HG03521 (cell line): Measurements from ENCODE around the gene NAB1.

Experiments used
- ATAC-seq: cut with Tn5 transposase; IDR thresholded peaks from one replicate; pipeline ENCODE4 v1.9.1; 2021; ENCODE audit warnings: mild to moderate bottlenecking, moderate library complexity; ENCODE audit not compliant: unreplicated experiment

Gene NAB1

DNA sequence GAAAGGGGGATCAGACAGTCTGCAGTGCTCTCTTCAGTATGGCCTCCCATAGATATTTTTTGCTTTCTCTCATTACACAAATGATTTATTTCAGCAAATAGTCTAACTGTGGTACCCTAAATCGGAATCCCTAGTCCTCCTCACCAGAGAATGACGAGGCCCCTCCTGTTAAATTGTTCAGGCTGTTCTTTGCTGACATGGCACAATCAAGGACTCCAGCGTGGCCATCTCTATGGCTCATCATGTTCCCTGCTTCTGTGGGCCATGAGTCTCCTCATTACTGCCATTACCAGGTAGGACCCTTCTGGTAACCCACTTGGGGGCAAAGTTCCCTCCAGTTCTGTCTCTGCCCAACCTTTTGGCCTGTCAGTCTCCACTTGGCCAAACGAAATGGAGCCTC, 62.2 kb downstream of the NAB1 start:
- ATAC-seq = no peak

DNA sequence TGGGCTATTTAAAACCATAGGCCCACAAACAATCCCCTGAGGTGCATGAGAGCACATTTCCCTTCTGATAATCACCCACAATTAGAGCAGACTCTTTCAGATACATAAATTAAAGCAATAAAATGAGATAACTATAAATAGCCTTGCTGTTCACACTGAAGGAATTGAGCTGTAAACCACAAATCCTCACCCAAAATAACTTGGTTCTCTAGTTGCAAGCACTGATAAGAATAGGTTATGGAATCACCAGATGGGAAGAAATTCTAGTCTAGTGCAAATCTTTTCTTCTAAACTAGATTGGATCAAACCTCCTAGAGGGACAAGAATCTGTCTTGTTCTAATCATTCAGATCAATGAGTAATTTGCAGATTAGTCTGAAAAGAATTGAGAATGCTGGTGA, 64.6 kb downstream of the NAB1 start:
- no peak for ATAC-seq

DNA sequence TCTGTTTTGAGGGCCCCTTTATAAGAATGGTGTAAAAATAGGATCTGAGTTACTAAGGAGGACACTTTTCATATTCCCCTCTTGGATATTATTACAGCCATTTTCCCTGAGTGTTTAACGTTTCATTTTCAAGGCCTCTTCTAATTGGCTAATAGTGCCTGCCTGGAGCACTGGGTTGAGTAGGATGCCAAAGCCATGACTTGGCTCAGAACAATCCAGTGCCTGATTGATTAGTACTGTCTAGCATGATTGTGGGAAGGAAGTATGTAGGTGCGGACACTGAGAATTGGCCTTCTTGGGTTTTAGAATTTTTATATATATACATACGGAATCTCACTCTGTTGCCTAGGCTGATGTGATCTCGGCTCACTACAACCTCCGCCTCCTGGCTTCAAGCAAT, 66.1 kb downstream of the NAB1 start:
- ATAC-seq = no peak

DNA sequence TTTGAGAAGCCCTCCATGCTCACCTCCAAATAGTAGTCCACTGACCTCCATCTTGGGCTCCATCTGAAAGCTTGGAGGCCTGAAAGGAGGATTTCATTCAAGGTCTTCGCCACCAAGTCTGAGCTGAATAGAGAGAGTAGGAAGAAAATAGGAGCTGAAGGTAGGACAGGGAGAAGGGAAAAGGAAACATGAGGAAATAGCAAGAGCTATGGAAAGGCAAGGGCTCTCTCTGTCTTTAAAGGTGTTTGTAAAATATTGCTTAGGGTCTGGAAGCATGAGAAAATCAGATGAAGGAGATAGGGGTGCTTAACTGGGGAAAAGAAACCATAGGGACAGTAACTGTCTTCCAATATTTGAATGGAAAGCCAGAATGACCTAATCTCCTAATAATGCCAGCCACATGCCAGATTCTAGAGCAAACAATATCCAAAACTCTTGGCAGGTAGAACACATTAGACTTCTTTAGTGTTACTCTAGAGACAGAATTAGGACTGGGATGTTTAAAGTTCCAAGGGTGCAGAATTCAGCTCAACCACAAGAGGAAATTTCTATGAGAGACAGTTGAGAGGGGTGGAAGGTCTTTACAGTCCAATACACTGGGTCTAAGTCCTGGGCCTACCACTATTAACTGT, 67.4 kb downstream of the NAB1 start:
- no peak for ATAC-seq

DNA sequence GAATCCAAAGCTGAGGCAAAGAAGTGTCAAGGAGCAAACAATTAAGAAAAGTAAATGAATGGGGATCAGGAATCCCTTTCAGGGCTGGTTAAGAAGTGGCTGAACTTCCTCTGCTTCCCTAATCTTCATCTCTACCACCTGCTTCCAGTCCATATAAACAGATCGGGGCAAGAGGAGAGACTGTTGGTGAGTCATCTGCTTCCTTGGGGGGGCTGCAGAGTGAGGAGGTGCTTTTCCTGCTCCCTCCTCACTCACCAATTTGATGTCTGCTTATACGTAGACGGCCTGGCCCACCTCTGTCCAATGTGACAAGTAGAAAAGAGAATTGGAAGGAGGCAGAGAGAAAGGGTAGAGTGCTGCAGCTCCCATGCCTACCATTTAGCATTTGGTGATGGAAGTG, 68.4 kb downstream of the NAB1 start:
- no peak for ATAC-seq

DNA sequence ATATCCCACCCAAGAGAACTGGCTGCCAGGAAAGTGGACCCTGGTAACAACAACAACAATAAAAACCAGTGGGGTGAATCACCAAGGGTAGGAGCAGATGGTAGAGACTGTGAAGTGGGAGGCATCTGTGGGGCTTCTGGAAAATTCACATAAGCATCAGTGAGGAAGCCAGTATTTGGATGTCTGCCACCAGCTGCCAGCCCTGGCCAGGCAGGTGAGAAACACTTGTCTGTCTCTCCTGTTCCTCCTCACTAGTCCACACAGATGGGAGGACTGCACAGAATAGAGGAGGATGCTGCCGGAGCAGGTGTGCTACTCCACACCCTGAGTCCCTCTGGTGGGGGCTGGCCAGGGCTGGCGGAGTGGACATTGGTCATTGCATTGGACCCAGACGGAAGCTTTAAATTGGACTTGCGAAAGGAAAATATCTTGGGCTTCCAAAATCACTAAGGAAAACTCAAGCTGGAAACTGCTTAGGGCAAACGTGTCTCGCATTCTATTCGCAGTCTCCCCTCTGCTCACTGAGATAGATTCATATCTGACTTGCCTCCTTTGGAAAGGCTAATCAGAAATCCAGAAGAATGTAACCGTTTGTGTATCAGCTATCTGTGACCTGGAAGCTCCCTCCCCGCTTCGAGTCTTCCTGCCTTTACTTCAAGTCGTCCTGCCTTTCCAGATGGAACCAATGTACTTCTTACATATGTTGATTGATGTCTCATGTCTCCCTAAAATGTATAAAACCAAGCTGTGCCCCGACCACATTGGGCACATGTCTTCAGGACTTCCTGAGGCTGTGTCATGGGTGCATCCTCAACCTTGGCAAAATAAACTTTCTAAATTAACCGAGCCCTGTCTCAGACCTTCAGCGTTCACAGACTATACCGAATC, 69.1 kb downstream of the NAB1 start:
- ATAC-seq = no peak

DNA sequence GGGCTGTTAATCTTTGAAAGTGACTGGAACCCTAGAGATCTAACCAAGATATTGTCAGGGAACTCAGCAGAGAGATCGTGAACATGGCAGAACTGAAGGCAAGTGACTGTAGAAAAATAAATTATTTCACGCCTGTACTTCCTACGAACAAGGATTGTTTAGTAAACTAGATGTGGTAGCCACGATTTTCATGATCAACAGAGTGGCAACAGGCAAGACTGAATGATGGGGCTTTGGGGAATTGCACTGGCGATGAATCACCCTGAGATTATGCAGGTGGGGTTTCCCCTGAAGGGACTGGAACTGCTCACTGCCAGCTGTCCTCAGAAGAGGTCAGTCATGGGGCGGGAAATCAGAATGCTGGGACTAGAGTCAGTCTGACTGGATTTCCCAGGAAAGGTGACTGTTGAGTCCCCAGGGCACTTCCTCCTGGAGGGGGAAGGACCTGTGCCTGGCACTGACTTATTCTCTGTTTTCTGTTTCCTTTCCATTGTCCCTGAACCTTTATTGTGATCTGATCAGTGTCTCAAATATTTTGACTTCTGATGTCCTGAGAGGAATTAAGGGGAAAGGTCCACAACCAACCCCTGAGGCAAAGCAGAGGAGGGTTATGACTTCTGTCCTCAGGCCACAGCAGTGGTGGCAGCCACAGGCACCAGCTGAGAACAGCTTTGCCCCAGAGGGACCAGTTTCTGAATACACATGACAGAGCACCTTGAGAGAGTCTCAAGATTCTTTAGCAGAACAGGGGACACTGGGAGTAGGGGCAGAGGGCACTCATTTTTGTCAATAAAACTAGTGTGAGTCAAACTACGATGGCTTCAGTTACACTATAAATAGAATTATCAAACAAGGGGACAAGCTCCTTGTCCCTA, 70.0 kb downstream of the NAB1 start:
- ATAC-seq = peak; percentile 61

DNA sequence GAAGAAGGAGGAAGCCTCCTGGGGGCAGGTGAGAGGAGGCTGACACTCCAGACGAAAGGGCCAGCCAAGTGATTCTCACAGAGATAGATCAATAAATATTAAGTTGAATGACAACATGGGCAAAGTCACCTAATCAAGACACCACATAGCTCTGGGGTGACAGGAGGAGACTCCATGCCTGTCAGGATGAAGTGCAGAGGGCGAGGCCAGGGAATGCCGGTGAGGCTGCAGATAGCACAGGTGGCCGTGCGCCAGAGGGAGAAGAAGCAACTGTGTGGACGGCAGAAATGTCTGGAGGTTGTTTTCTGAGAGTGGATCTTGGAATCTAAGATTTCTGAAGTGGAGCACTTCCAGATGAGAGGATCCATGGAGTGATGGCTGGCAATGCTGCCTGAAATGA, 71.4 kb downstream of the NAB1 start:
- no peak for ATAC-seq

DNA sequence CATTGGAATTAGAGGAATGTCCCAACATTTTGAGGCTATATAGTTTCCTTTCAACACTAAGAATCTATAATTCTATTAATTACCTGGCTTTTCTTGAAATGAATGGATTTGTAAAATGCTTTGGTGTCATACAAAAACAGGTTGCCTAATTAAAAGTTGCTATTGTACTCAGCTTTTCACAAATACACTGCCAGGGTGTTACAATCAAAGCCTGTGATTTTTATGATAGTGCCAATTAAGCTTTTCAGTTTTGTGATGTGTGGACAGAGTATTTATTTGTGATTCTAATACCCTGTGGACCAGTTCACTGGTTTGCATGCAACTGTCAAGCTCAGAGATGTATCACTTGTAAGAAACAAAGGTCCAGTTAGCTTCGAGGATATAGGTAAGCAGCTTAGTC, 71.8 kb downstream of the NAB1 start:
- no peak for ATAC-seq

DNA sequence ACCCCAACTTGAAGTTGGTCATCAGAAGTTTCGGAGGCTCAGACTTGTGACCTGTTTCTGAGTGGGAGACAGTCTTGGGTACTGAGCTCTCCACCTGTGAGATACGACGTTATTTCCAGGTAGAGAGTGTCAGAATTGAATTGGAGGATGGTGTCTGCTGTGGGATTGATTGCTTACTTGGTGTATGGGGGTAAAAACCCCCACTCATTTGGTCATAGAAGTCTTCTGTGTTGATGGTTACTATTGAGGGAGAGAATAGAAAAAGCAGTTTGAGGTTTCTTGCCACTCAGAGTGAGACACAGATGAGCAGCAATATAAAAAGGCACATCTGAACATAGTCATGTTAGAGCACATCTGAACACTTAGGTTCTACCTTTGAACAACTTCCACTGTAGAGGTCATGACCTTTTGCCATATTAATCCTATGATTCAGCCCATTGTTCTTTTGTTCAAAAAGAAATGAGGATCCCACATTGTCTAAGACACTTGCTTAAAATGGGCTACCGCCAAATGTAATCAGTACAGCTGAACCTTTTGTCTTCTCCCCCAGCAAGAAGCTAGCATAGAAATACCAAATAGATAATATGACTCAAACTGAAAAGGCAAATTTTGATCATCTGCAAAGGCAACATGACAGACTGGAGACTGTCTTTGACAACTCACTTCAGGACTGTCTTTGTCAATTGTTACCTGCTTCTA, 73.3 kb downstream of the NAB1 start:
- ATAC-seq = peak; percentile 46

DNA sequence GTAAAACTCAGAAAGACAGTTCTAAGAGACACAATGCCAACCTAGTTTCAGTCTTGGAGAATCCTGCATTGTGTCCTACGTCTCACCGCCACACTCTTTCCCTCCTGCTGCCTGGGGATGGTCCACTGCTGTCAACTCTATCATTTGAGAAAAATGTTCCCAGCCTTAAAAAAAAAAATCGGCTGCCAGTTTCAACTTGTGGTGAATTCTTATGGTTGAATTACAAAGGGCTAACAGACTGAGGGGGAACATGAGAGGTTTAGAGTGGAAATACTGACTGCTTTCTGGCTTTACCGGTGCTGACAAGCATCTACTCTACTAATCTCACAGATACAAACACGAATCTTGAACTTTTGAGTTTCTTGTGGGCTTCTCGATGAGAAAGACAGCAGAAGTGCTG, 74.0 kb downstream of the NAB1 start:
- ATAC-seq = no peak

DNA sequence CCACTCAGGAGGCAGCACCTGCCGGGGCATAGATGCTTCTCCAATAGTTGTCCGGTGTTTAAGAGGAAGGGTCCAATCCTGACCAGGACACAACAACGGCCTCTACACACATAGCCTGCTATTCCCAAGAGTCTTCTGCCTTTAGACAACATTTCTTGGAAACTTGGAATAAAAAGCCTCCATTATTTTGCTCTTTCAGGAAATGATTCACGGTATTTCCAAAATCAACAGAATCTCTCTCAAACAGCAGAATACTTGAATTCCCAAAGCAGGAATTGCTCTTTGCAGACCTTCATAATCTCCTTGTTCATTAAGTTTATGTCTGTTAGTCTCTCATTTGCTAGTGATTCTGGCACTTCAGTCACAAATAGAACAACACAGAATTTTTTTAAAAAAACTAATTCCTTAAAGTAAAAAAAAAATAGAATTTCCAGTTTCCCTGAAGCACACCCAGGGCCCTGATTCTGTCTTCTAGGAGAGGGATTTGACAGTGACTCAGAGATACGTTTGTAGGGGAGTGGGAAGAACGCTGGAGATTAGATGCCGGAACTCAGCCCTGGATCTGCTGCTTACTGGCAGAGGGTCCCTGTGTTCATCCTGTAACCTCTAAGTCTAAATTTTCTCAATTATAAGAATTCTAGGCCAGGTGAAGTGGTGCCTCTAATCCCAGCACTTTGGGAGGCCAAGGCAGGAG, 74.7 kb downstream of the NAB1 start:
- no peak for ATAC-seq

DNA sequence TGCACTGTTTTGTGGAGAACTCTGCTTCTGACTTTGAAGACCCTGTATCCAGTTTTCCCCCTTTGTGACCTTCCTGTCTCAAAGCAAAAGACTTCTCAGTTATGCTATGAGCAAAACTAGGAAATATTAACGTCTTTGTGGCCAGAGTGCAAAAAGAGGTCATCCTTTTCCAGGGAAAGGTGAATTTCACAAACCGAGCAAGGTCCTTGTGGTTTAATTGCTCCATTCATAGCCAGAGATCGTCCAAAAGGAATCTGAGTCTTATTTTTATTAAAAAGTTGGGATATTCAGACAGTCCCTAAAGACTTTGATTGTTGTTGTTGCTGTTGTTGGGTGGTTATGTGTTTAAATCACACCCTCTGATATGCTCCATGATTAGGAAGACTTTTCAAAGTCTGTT, 77.4 kb downstream of the NAB1 start:
- no peak for ATAC-seq

DNA sequence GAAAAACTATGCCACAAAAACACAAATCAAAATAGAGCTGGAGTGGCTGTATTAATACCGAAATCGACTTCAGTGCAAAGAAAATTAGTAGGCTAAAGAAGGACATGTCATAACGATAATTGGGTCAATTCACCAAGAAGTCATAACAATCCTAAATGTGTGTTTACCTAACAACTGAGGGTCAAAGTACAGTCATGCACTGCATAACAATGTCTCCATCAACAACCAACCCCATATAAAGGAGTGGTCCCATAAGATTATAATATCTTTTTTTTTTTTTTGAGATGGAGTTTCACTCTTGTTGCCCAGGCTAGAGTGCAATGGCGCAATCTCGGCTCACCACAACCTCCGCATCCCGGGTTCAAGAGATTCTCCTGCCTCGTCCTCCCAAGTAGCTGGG, 87.5 kb downstream of the NAB1 start:
- no peak for ATAC-seq

DNA sequence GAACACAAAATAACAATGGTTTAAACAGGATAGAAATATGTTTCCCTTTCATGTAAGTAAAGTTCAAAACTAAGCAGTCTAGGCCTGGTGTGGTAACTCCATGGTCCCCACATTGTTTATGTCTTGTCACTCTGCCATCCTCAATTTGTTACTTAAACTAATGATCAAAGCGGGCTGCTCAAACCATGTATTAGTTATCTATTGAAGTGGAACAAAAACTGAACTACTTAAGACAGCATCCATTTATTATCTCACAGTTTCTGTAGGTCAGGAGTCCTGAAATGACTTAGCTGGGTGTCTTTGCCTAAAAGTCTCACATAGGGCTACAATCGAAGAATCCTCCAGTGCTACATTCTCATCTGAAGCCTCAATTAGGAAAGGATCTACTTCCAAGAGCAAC, 91.6 kb downstream of the NAB1 start:
- no peak for ATAC-seq
